HCT116 (cell line): ENCODE measurements around the gene DLEU7. TPM values are rescaled to one million over a fixed set of nuclear protein-coding genes. Genes with fewer than 3 reads are reported as not detected.

Experiments
- ATAC-seq: fragments of 200-7000 bp; cut with Tn5 transposase; 2 replicates; pipeline ENCODE4 v1.9.1; 2020; ENCODE audit warnings: mild to moderate bottlenecking, moderate library complexity
- BruUV-seq: library from RNA; stranded (reverse); fragments of 400-500 nt; replicated peaks from 2 replicates; lab custom pipeline; 2021; lab: Mats Ljungman, UMichigan
- CTCF ChIA-PET: fragments of 300-600 bp; sonication (Branson Sonifier 250); formaldehyde crosslinking; loops from one replicate; lab custom pipeline; 2021; ENCODE audit warnings: antibody characterized with exemption; lab: Charles Lee
- POLR2A ChIA-PET: fragments of 300-600, 350-600 bp; sonication (Branson Sonifier 250); formaldehyde crosslinking; loops from one replicate; lab custom pipeline; 2021; ENCODE audit warnings: antibody characterized with exemption; lab: Charles Lee
- RAD21 ChIA-PET, 2 experiments: fragments of 300-600 bp; sonication (Branson Sonifier 250); formaldehyde crosslinking; loops; one replicate each; lab custom pipeline; 2023; ENCODE audit warnings: low total read pairs in 2 of 2; ENCODE audit not compliant: uncharacterized antibody in 2 of 2, unreplicated experiment in 2 of 2, low non-redundant PET in 1 of 2; lab: Charles Lee
- DNase-seq: peaks from one replicate; pipeline ENCODE4 v3.0.0-alpha.2; 2010; ENCODE audit warnings: low read depth, low spot score
- H2AFZ ChIP-seq: fragments of 200-600 bp; shearing (Covaris generic), sonication (generic); 2 replicates; pipeline ENCODE4 v1.6.1; 2017; ENCODE audit warnings: low read depth, mixed run types, mixed read lengths, antibody characterized with exemption, low read length; ENCODE audit not compliant: poor library complexity, severe bottlenecking
- H3K27ac ChIP-seq: 2 replicates; pipeline ENCODE4 v1.5.1; 2012; ENCODE audit warnings: low read depth, low read length
- H3K27me3 ChIP-seq: fragments of 200-600 bp; sonication (generic); 2 replicates; pipeline ENCODE4 v1.6.1; 2016; ENCODE audit warnings: mixed run types, low read length, mixed read lengths; ENCODE audit not compliant: insufficient read depth
- H3K36me3 ChIP-seq, 2 experiments: fragments of 200-500 bp in 1 of 2; fragments of 200-600 bp in 1 of 2; sonication (Bioruptor generic) in 1 of 2; sonication (generic) in 1 of 2; 2 replicates each; pipeline versions ENCODE4 v1.5.1 to v1.6.1; 2014 to 2016; ENCODE audit warnings: low read length in 2 of 2, inconsistent platforms in 1 of 2, mixed read lengths in 1 of 2, mixed run types in 1 of 2; ENCODE audit not compliant: insufficient read depth in 2 of 2, control insufficient read depth in 1 of 2
- H3K4me1 ChIP-seq, 2 experiments: fragments of 200-600 bp in 1 of 2; sonication (generic) in 1 of 2; 2 replicates each; pipeline versions ENCODE4 v1.5.1 to v1.6.1; 2012 to 2017; ENCODE audit warnings: low read length in 2 of 2, inconsistent platforms in 1 of 2, mild to moderate bottlenecking in 1 of 2, mixed read lengths in 1 of 2, mixed run types in 1 of 2, moderate library complexity in 1 of 2; ENCODE audit not compliant: insufficient read depth in 2 of 2, control insufficient read depth in 1 of 2
- H3K4me2 ChIP-seq: fragments of 200-600 bp; sonication (generic); 2 replicates; pipeline ENCODE4 v1.6.1; 2017; ENCODE audit warnings: mixed run types, low read length, mixed read lengths
- H3K4me3 ChIP-seq, 2 experiments: fragments of 200-600 bp in 1 of 2; sonication (generic) in 1 of 2; replicated peaks in 1 of 2; 2 replicates each; pipeline ENCODE4 v1.5.1; 2011 to 2016; ENCODE audit warnings: low read length in 2 of 2, control low read depth in 1 of 2, low read depth in 1 of 2, mild to moderate bottlenecking in 1 of 2, mixed read lengths in 1 of 2, mixed run types in 1 of 2
- H3K79me2 ChIP-seq: fragments of 200-600 bp; sonication (generic); 2 replicates; pipeline ENCODE4 v1.6.1; 2017; ENCODE audit warnings: mild to moderate bottlenecking, mixed run types, low read length, moderate library complexity, mixed read lengths; ENCODE audit not compliant: insufficient read depth
- H3K9ac ChIP-seq: fragments of 200-600 bp; sonication (generic); 2 replicates; pipeline ENCODE4 v1.6.1; 2016; ENCODE audit warnings: low read length, mixed read lengths
- H3K9me2 ChIP-seq: fragments of 200-600 bp; sonication (generic), shearing (Covaris generic); 2 replicates; pipeline ENCODE4 v1.6.1; 2017; ENCODE audit warnings: mixed run types, mild to moderate bottlenecking, moderate library complexity; ENCODE audit not compliant: insufficient read depth
- H3K9me3 ChIP-seq, 2 experiments: fragments of 200-500 bp in 1 of 2; fragments of 200-600 bp in 1 of 2; sonication (Bioruptor generic) in 1 of 2; sonication (generic) in 1 of 2; 2 replicates each; pipeline ENCODE4 v1.6.1; 2014 to 2017; ENCODE audit warnings: low read length in 2 of 2, mixed read lengths in 2 of 2, inconsistent platforms in 1 of 2, low read depth in 1 of 2, mild to moderate bottlenecking in 1 of 2, mixed run types in 1 of 2, moderate library complexity in 1 of 2; ENCODE audit not compliant: control insufficient read depth in 1 of 2, insufficient read depth in 1 of 2
- H4K20me1 ChIP-seq: fragments of 200-600 bp; sonication (generic), shearing (Covaris generic); 2 replicates; pipeline ENCODE4 v1.6.1; 2017; ENCODE audit warnings: mixed run types, mild to moderate bottlenecking, moderate library complexity; ENCODE audit not compliant: insufficient read depth
- ATF3 ChIP-seq: IDR thresholded peaks from 2 replicates; pipeline ENCODE4 v1.6.1; 2012
- CBX3 ChIP-seq: IDR thresholded peaks from 2 replicates; pipeline ENCODE4 v1.6.1; 2012; ENCODE audit warnings: low read depth
- CEBPB ChIP-seq: IDR thresholded peaks from 2 replicates; pipeline ENCODE4 v1.6.1; 2012; ENCODE audit warnings: low read depth
- CTCF ChIP-seq, 3 experiments: fragments of 200-600 bp in 1 of 3; sonication (generic) in 1 of 3; IDR thresholded peaks in 2 of 3; conservative IDR thresholded peaks in 1 of 3; 2 replicates each; pipeline ENCODE4 v1.5.1; 2012 to 2017; ENCODE audit warnings: low read depth in 2 of 3, low read length in 2 of 3, antibody characterized with exemption in 1 of 3, borderline replicate concordance in 1 of 3, control low read depth in 1 of 3, mild to moderate bottlenecking in 1 of 3, mixed read lengths in 1 of 3, mixed run types in 1 of 3, moderate library complexity in 1 of 3; ENCODE audit not compliant: insufficient read depth in 1 of 3
- ELF1 ChIP-seq: IDR thresholded peaks from 2 replicates; pipeline ENCODE4 v1.6.1; 2012; ENCODE audit warnings: low read depth, borderline replicate concordance
- REST ChIP-seq: IDR thresholded peaks from 2 replicates; pipeline ENCODE4 v1.6.1; 2012; ENCODE audit warnings: low read depth
- SP1 ChIP-seq: IDR thresholded peaks from 2 replicates; pipeline ENCODE4 v1.6.1; 2012; ENCODE audit warnings: low read depth
- SRF ChIP-seq: IDR thresholded peaks from 2 replicates; pipeline ENCODE4 v1.6.1; 2012; ENCODE audit warnings: low read depth
- TCF7L2 ChIP-seq: IDR thresholded peaks from 2 replicates; pipeline ENCODE4 v1.7.0; 2011; ENCODE audit warnings: borderline replicate concordance, inconsistent platforms; ENCODE audit not compliant: insufficient read depth, insufficient read length; ENCODE audit errors: extremely low read depth
- YY1 ChIP-seq: IDR thresholded peaks from 2 replicates; pipeline ENCODE4 v1.6.1; 2011; ENCODE audit warnings: low read length, low read depth, moderate library complexity, mild to moderate bottlenecking; ENCODE audit not compliant: insufficient replicate concordance; ENCODE audit errors: extremely low read depth
- ZBTB33 ChIP-seq: IDR thresholded peaks from 2 replicates; pipeline ENCODE4 v1.6.1; 2011; ENCODE audit warnings: mild to moderate bottlenecking, low read length, moderate library complexity; ENCODE audit not compliant: insufficient replicate concordance; ENCODE audit errors: extremely low read depth
- ZFX ChIP-seq: fragments of 450-650 bp; IDR thresholded peaks from 2 replicates; pipeline ENCODE4 v1.6.1; 2017
- intact Hi-C: fragments of 100-400 bp; cut with micrococcal nuclease; formaldehyde crosslinking; loops from 2 replicates; pipeline ENCODE4 v1.10.0; 2022
- total RNA-seq: library from RNA; stranded (reverse); gene quantifications from one replicate; pipeline ENCODE4 v1.2.1, GENCODE V29; 2021; ENCODE audit not compliant: unreplicated experiment

The DLEU7 gene
- total RNA-seq, 1 experiment from 2014 or later: not detected

GRCh38 chr13:50793026-50793425 is 50.5 kb downstream of the DLEU7 start (continued):
- TF ChIP-seq REST (no peak), ELF1 (no peak), CTCF (IDR thresholded peaks at IDR 0.05 in 2 of 3, conservative IDR thresholded peaks at IDR 0.05 in 1 of 3; ENCODE audit: borderline replicate concordance in 1 of 3, insufficient read depth in 1 of 3, low read depth in 2 of 3, low read length in 2 of 3) (no peak), YY1 (no peak), TCF7L2 (no peak), SP1 (no peak), ATF3 (no peak)
- TF ChIP-seq, all 23 proteins: peak for 0

- ChIA-PET RAD21 (no interaction called here), POLR2A (no interaction called here), CTCF (no interaction called here)
- Histone ChIP-seq H3K79me2 (no peaks in the 10 kb centered on the region), H3K4me1 (no peaks in the 10 kb centered on the region), H2AFZ (no peak overlapping the region), H3K27ac (no peak overlapping the region), H3K4me3 (no peak overlapping the region), H3K36me3 (no peaks in the 10 kb centered on the region), H4K20me1 (no peaks in the 10 kb centered on the region), H3K9ac (no peak overlapping the region), H3K9me3 (no peaks in the 10 kb centered on the region), H3K27me3 (no peaks in the 10 kb centered on the region), H3K4me2 (no peak overlapping the region), H3K9me2 (no peaks in the 10 kb centered on the region)
- no peak for DNase-seq
- no TSS peak for BruUV-seq
- intact Hi-C loops: no loop called here
- ATAC-seq: no peak
- no peak for TF ChIP-seq CBX3
- TF ChIP-seq TCF7L2: no peak
- no peak for TF ChIP-seq ZFX
- TF ChIP-seq SRF: no peak
- TF ChIP-seq CEBPB: no peak
- TF ChIP-seq ZBTB33: no peak
- no peak for TF ChIP-seq ELF1
Observed at GRCh38 chr13:50788551-50789210, 54.8 kb downstream of the DLEU7 start.
